Measurements from ENCODE around the gene FBLN7.

Gene FBLN7

DNA sequence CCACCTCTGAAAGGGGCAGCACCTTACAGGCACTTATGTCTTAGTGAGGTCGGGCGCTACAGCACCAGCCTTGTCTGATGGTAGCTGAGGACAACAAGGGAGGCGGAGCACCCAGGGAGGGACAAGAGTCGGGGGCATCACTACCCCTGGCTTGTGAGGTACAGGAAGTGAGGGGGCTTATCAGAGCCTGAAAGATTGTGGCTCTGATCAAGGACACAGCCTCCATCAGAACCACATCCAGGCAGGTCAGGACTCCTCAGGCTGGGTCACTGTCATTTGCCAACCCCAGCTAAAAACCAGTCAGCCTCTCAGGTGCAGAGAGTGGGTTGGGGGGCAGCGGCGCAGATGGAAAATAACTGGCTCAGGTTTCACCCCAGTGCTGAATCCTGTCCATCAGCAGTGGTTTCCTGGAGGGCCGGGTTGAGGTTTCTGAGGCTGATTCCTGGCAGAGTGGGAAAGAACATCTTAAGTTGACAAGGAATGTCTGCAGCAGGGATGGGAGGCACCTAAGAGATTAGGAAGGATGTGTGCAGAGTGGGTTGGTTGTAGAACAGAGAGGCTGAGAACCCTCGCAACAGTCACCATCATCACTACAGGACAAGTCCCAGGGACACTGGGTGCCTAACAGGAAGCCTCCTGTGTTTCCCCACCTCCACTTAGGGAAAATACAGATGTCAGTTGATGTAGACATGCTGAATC is 45.3 kb downstream of the FBLN7 start:
- no peak overlapping the region for H3K4me3 ChIP-seq
- H3K27ac ChIP-seq, result no peak overlapping the region
- no peak for DNase-seq (ENCODE audit: low spot score)
- TF ChIP-seq, protein P1, sequence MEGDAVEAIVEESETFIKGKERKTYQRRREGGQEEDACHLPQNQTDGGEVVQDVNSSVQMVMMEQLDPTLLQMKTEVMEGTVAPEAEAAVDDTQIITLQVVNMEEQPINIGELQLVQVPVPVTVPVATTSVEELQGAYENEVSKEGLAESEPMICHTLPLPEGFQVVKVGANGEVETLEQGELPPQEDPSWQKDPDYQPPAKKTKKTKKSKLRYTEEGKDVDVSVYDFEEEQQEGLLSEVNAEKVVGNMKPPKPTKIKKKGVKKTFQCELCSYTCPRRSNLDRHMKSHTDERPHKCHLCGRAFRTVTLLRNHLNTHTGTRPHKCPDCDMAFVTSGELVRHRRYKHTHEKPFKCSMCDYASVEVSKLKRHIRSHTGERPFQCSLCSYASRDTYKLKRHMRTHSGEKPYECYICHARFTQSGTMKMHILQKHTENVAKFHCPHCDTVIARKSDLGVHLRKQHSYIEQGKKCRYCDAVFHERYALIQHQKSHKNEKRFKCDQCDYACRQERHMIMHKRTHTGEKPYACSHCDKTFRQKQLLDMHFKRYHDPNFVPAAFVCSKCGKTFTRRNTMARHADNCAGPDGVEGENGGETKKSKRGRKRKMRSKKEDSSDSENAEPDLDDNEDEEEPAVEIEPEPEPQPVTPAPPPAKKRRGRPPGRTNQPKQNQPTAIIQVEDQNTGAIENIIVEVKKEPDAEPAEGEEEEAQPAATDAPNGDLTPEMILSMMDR (IDR thresholded peaks at IDR 0.05), result no peak

DNA sequence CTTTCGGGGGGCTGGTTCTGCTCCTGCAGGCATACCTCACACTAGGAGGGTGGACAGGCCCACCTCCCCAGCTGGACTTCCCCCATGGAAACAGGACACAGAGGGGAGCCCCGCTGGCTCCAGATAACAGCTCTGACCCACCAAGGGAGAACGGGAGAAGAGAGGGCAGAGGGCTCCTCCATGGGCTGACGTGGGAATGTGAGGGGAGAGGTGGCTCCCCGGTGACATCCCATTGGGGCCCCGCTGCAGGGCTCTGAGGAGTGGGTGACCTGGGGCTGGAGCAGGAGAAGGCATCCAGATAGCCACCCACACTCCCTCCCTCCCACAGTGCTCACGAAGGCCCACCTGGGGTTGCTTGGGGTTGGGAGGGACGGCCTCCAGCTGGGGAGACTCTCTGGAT is 45.9 kb downstream of the FBLN7 start:
- DNase-seq (ENCODE audit: low spot score), result no peak
- Histone ChIP-seq H3K4me3 (no peak overlapping the region), H3K27ac (no peak overlapping the region)
- TF ChIP-seq, protein P1 (IDR thresholded peaks at IDR 0.05), result no peak

DNA sequence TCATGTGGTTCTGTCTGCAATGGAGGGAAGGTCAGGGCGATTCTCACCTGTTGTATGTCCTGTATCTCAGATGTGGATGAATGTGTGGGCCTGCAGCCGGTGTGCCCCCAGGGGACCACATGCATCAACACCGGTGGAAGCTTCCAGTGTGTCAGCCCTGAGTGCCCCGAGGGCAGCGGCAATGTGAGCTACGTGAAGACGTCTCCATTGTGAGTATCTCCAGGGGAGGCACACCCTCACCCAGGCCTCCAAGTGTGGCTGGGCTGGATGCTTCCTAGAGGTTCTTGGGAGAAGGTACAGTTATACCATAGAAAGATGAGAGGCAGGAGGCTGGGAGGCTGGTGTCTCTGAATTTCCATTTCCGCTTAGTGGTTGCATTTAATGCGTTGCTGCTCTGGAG is 46.9 kb downstream of the FBLN7 start:
- H3K4me3 ChIP-seq, result no peak overlapping the region
- no peak overlapping the region for H3K27ac ChIP-seq
- no peak for DNase-seq (ENCODE audit: low spot score)
- TF ChIP-seq, protein P1 (IDR thresholded peaks at IDR 0.05), result no peak

DNA sequence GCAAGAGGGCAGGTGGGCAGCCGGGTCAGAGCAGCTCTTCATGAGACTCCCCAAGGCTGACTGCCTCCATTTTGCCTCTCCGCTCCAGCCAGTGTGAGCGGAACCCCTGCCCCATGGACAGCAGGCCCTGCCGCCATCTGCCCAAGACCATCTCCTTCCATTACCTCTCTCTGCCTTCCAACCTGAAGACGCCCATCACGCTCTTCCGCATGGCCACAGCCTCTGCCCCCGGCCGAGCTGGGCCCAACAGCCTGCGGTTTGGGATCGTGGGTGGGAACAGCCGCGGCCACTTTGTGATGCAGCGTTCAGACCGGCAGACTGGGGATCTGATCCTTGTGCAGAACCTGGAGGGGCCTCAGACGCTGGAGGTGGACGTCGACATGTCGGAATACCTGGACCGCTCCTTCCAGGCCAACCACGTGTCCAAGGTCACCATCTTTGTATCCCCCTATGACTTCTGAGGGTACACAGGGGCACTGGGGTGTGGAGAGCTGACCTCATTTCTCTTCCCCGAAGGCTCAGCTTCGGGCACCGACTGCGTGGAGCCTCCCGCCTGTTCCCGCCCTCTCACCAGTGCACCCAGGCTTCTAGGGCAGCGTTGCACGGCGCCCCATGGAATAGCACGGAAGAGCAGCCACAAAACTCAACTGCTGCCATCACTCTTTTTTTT is 49.0 kb downstream of the FBLN7 start:
- Histone ChIP-seq H3K4me3 (no peak overlapping the region), H3K27ac (no peak overlapping the region)
- TF ChIP-seq, protein P1 (IDR thresholded peaks at IDR 0.05), result no peak
- DNase-seq (ENCODE audit: low spot score), result no peak

DNA sequence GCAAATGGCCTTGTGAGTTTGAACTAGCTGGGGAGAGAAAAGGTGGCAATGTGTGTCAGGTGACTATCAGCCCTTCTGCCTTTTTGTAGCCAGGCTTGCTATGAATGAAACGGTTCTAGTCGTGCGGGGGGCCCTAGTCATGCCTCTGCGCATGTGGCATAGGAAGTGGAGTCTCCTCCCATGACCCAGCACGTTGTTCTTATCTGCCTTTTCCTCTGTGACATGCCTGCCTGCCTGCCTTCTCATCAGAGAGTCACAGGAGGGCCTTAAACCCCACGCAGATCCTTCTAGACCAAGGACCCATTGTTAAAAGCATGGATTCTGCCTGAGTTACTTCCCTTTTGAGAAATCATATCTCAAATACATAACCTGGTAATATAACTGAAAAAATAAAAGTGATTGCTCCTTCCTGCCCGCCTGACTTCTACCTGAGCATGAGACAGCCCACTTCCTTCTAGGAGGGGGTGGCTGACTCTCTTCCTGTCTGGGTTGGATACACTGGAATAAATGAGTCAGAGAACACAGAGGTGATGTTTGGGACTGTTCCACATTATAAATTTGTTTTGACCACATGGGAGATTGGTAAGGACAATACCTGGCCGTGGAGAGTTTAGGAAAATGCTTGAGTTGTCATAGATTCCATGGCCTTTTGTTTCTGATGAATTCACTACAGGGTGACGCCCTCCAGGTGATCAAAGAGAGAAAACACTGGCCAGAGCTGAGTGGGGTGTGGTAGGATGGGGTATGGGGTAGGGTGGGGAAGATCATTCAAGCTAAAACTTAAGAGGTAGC is 49.8 kb downstream of the FBLN7 start:
- TF ChIP-seq, protein P1 (IDR thresholded peaks at IDR 0.05), result no peak
- DNase-seq (ENCODE audit: low spot score), result no peak
- Histone ChIP-seq H3K27ac (no peak overlapping the region), H3K4me3 (no peak overlapping the region)

DNA sequence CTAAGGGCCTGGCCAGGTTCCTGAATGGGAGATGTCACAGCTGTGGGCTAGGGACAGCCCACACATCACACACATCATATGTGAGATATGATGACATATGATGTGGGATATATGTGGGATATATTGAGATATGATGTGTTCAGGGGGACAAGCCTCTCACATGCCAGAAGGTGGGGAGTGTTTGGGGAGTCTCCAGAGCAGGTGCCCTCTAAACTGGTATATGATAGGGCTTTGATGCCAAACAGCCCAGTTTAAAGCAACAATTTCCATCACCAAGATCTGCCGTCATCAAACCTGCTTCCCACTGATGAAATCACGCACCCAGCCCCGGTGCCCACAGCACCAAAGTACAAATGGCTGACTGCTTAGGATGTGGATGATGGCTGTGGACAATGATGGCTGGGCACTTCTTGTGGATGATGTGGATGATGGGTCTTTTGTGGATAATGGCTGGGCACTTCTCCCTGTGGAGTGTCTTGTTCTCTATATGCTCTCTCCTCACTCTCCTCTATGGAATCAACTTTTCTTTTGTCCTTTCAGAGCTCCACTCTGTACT is 50.9 kb downstream of the FBLN7 start:
- no peak for DNase-seq (ENCODE audit: low spot score)
- H3K27ac ChIP-seq, result no peak overlapping the region
- TF ChIP-seq, protein P1 (IDR thresholded peaks at IDR 0.05), result no peak
- no peak overlapping the region for H3K4me3 ChIP-seq

Data from coronary artery (tissue), 2 donors.